ENCODE data around the gene SCAMP2. TPM values are rescaled to one million over a fixed set of nuclear protein-coding genes. Genes with fewer than 3 reads are reported as not detected.

The SCAMP2 gene
- polyA plus RNA-seq, 3 donors: 124 to 158 (median 124) TPM

DNA sequence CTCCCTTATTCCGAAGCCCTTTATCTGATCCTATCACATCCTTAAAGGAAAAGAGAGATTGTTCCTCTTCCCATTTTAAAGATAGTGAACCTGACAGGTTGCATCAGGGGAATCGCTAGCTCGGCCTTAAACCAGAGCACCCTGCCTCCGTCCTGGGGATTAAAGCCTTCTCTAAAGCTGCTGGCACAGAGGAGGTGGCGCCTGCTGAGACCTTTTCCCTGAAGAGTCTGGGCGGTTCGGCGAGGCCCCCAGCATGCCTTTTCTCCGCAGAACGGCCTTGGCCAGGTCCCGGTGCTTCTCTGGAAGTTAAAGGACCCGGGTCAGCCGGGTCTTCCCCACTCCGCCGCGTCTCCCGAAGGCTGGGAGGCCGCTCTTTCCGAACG, 32.9 kb upstream of the SCAMP2 start:
- H3K27ac Mint-ChIP-seq: peak overlapping the region; percentile 37 to 93 (median 84)
- Histone ChIP-seq H3K27ac (ENCODE audit: low read depth in 1 of 2, low read length in 2 of 2) (peak overlapping the region; percentile 62 to 90), H3K4me2 (replicated peaks; ENCODE audit: extremely low read depth, low read length, poor library complexity, severe bottlenecking) (peak overlapping the region; percentile 85), H3K27me3 (ENCODE audit: control insufficient read depth in 2 of 2, insufficient read depth in 2 of 2, low read length in 2 of 2) (no peaks in the 10 kb centered on the region), H3K36me3 (replicated peaks in 1 of 2; ENCODE audit: control insufficient read depth in 1 of 2, insufficient read depth in 2 of 2, low read length in 2 of 2) (peaks cover 10 to 37% of the 10 kb centered on the region in 2 donors), H3K4me3 (replicated peaks in 1 of 3; ENCODE audit: low read depth in 2 of 3, low read length in 3 of 3) (peak overlapping the region; percentile 62 to 95 (median 95)), H3K9ac (ENCODE audit: insufficient read depth, low read length, poor library complexity, severe bottlenecking) (peak overlapping the region; percentile 94), H3K4me1 (ENCODE audit: control insufficient read depth in 1 of 2, insufficient read depth in 2 of 2, low read length in 2 of 2) (peaks cover 31 to 38% of the 10 kb centered on the region in 2 donors), H3K79me2 (ENCODE audit: insufficient read depth, low read length) (peaks cover 23% of the 10 kb centered on the region), H2AFZ (ENCODE audit: insufficient read depth, low read depth, low read length, poor library complexity, severe bottlenecking) (peak overlapping the region; percentile 97), H3K9me3 (replicated peaks in 1 of 2; ENCODE audit: control insufficient read depth in 1 of 2, insufficient read depth in 1 of 2, low read length in 2 of 2) (no peaks in the 10 kb centered on the region), H4K20me1 (ENCODE audit: insufficient read depth, low read length) (peaks cover 12% of the 10 kb centered on the region)
- H3K9me3 Mint-ChIP-seq: peaks cover 0 to 2% (median 0%) of the 10 kb centered on the region in 7 donors
- peaks cover 28 to 38% of the 10 kb centered on the region in 2 donors for H3K36me3 Mint-ChIP-seq
- intact Hi-C loops (cut with micrococcal nuclease): loop anchor here (2.0 to 10.0 kb wide), 2 partner anchors 33 to 61 kb away; partner anchors contain the start of genes ULK3 (in 2 of the 2) and COX5A (in 1 of the 2)
- 1% methylated on average over 19 of the region's 20 CpGs for WGBS (ENCODE audit: insufficient coverage)
- TF ChIP-seq, protein P1, sequence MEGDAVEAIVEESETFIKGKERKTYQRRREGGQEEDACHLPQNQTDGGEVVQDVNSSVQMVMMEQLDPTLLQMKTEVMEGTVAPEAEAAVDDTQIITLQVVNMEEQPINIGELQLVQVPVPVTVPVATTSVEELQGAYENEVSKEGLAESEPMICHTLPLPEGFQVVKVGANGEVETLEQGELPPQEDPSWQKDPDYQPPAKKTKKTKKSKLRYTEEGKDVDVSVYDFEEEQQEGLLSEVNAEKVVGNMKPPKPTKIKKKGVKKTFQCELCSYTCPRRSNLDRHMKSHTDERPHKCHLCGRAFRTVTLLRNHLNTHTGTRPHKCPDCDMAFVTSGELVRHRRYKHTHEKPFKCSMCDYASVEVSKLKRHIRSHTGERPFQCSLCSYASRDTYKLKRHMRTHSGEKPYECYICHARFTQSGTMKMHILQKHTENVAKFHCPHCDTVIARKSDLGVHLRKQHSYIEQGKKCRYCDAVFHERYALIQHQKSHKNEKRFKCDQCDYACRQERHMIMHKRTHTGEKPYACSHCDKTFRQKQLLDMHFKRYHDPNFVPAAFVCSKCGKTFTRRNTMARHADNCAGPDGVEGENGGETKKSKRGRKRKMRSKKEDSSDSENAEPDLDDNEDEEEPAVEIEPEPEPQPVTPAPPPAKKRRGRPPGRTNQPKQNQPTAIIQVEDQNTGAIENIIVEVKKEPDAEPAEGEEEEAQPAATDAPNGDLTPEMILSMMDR (IDR thresholded peaks at IDR 0.05): no peak
- no peak for DNase-seq
- peaks cover 39% of the 10 kb centered on the region for H3K4me1 Mint-ChIP-seq
- H3K27me3 Mint-ChIP-seq (ENCODE audit: low read depth in 3 of 3): peaks cover 0 to 3% (median 0%) of the 10 kb centered on the region in 3 donors
- peak overlapping the region; percentile 96 to 97 for H3K4me3 Mint-ChIP-seq

DNA sequence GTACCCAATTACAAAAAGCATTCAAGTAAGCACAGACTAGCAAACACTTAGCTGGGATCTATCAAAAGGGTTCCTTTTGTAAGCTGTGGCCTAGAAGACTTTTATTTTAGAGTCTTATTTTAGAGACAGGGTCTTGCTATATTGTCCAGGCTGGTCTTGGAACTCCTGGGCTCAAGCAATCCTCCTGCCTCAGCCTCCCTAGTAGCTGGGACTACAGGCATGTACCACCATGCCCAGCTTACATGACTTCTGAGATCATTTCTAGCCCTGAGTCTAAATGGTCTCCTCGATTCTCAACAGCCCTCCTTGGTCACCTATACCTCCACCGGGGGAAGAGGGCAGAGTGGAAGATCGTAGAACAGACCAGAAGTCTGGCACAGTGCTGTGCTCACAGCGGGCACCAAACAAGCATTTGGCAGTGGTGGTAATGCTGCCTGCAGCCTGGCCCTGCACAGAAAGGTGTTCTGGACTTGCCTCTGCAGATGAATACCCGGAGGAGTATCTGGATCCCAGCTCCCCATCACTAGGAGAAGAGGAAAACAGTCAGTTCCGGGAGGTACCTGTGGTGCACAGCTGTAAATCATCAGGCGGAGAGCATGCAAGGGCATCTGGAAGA, 31.1 kb upstream of the SCAMP2 start:
- Histone ChIP-seq H3K4me3 (replicated peaks in 1 of 3; ENCODE audit: low read depth in 2 of 3, low read length in 3 of 3) (no peak overlapping the region), H3K27ac (ENCODE audit: low read depth in 1 of 2, low read length in 2 of 2) (no peak overlapping the region), H3K9me3 (replicated peaks in 1 of 2; ENCODE audit: control insufficient read depth in 1 of 2, insufficient read depth in 1 of 2, low read length in 2 of 2) (no peaks in the 10 kb centered on the region), H3K36me3 (replicated peaks in 1 of 2; ENCODE audit: control insufficient read depth in 1 of 2, insufficient read depth in 2 of 2, low read length in 2 of 2) (peaks cover 24 to 48% of the 10 kb centered on the region in 2 donors), H3K4me1 (ENCODE audit: control insufficient read depth in 1 of 2, insufficient read depth in 2 of 2, low read length in 2 of 2) (peaks cover 31 to 38% of the 10 kb centered on the region in 2 donors), H3K27me3 (ENCODE audit: control insufficient read depth in 2 of 2, insufficient read depth in 2 of 2, low read length in 2 of 2) (no peaks in the 10 kb centered on the region), H3K4me2 (replicated peaks; ENCODE audit: extremely low read depth, low read length, poor library complexity, severe bottlenecking) (no peak overlapping the region), H2AFZ (ENCODE audit: insufficient read depth, low read depth, low read length, poor library complexity, severe bottlenecking) (no peak overlapping the region), H4K20me1 (ENCODE audit: insufficient read depth, low read length) (peaks cover 15% of the 10 kb centered on the region), H3K79me2 (ENCODE audit: insufficient read depth, low read length) (peaks cover 23% of the 10 kb centered on the region), H3K9ac (ENCODE audit: insufficient read depth, low read length, poor library complexity, severe bottlenecking) (no peak overlapping the region)
- H3K9me3 Mint-ChIP-seq: peaks cover 0 to 2% (median 0%) of the 10 kb centered on the region in 7 donors
- intact Hi-C loops (cut with micrococcal nuclease): loop anchor here (5.0 to 10.0 kb wide), 2 partner anchors 37 to 59 kb away; partner anchors contain the start of gene ULK3 (in 2 of the 2)
- peaks cover 0 to 1% (median 0%) of the 10 kb centered on the region in 3 donors for H3K27me3 Mint-ChIP-seq (ENCODE audit: low read depth in 3 of 3)
- H3K4me1 Mint-ChIP-seq: peaks cover 39% of the 10 kb centered on the region
- H3K36me3 Mint-ChIP-seq: peaks cover 41% of the 10 kb centered on the region in 2 donors
- no peak overlapping the region for H3K4me3 Mint-ChIP-seq
- H3K27ac Mint-ChIP-seq: peak overlapping the region in 2 of 7 donors; percentile 31 to 32
- 96% methylated on average over 7 of the region's 7 CpGs for WGBS (ENCODE audit: insufficient coverage)
- DNase-seq: no peak
- TF ChIP-seq, protein P1 (IDR thresholded peaks at IDR 0.05): no peak

All from CD14-positive monocyte (primary cell).